ENCODE data around the gene KRT72.

GRCh38 chr12:52632656-52633055 is 31.4 kb upstream of the KRT72 start:
- TF ChIP-seq, protein P1, sequence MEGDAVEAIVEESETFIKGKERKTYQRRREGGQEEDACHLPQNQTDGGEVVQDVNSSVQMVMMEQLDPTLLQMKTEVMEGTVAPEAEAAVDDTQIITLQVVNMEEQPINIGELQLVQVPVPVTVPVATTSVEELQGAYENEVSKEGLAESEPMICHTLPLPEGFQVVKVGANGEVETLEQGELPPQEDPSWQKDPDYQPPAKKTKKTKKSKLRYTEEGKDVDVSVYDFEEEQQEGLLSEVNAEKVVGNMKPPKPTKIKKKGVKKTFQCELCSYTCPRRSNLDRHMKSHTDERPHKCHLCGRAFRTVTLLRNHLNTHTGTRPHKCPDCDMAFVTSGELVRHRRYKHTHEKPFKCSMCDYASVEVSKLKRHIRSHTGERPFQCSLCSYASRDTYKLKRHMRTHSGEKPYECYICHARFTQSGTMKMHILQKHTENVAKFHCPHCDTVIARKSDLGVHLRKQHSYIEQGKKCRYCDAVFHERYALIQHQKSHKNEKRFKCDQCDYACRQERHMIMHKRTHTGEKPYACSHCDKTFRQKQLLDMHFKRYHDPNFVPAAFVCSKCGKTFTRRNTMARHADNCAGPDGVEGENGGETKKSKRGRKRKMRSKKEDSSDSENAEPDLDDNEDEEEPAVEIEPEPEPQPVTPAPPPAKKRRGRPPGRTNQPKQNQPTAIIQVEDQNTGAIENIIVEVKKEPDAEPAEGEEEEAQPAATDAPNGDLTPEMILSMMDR (IDR thresholded peaks at IDR 0.05; ENCODE audit: low read depth, low read length, missing input control): no peak
- TF ChIP-seq EGR1 (IDR thresholded peaks at IDR 0.05; ENCODE audit: low read depth in 2 of 2): no peak
- TF ChIP-seq, protein P2, sequence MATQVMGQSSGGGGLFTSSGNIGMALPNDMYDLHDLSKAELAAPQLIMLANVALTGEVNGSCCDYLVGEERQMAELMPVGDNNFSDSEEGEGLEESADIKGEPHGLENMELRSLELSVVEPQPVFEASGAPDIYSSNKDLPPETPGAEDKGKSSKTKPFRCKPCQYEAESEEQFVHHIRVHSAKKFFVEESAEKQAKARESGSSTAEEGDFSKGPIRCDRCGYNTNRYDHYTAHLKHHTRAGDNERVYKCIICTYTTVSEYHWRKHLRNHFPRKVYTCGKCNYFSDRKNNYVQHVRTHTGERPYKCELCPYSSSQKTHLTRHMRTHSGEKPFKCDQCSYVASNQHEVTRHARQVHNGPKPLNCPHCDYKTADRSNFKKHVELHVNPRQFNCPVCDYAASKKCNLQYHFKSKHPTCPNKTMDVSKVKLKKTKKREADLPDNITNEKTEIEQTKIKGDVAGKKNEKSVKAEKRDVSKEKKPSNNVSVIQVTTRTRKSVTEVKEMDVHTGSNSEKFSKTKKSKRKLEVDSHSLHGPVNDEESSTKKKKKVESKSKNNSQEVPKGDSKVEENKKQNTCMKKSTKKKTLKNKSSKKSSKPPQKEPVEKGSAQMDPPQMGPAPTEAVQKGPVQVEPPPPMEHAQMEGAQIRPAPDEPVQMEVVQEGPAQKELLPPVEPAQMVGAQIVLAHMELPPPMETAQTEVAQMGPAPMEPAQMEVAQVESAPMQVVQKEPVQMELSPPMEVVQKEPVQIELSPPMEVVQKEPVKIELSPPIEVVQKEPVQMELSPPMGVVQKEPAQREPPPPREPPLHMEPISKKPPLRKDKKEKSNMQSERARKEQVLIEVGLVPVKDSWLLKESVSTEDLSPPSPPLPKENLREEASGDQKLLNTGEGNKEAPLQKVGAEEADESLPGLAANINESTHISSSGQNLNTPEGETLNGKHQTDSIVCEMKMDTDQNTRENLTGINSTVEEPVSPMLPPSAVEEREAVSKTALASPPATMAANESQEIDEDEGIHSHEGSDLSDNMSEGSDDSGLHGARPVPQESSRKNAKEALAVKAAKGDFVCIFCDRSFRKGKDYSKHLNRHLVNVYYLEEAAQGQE (IDR thresholded peaks at IDR 0.05): no peak
- no peak for TF ChIP-seq RAD21 (IDR thresholded peaks at IDR 0.05)
- TF ChIP-seq TAF1 (conservative IDR thresholded peaks at IDR 0.05): no peak
- no peak for TF ChIP-seq YY1 (IDR thresholded peaks at IDR 0.05)
- TF ChIP-seq, protein P3, sequence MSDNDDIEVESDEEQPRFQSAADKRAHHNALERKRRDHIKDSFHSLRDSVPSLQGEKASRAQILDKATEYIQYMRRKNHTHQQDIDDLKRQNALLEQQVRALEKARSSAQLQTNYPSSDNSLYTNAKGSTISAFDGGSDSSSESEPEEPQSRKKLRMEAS (IDR thresholded peaks at IDR 0.05): no peak
- TF ChIP-seq SP1 (IDR thresholded peaks at IDR 0.05): no peak
- TF ChIP-seq, protein P4, sequence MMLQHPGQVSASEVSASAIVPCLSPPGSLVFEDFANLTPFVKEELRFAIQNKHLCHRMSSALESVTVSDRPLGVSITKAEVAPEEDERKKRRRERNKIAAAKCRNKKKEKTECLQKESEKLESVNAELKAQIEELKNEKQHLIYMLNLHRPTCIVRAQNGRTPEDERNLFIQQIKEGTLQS (IDR thresholded peaks at IDR 0.05): no peak
- TF ChIP-seq GABPA (IDR thresholded peaks at IDR 0.05 in 1 of 2, conservative IDR thresholded peaks at IDR 0.05 in 1 of 2): no peak
- TF ChIP-seq JUND (IDR thresholded peaks at IDR 0.05): no peak
- TF ChIP-seq FOXA1 (IDR thresholded peaks at IDR 0.05): no peak
- TF ChIP-seq HNF4G (IDR thresholded peaks at IDR 0.05): no peak
- no peak for TF ChIP-seq RXRA (IDR thresholded peaks at IDR 0.05)

All from liver (tissue), 3 donors.